ENCODE results near the gene IGSF3. TPM values are rescaled to one million over a fixed set of nuclear protein-coding genes. Genes with fewer than 3 reads are reported as not detected.

Gene IGSF3
- total and polyA plus RNA-seq, 2 donors from 2014 or later: 12.0 to 38.8 TPM

- no peaks in the 10 kb centered on the region for H3K36me3 ChIP-seq (ENCODE audit: control insufficient read depth in 2 of 3, insufficient read depth in 3 of 3, low read length in 3 of 3)
- no peak overlapping the region for H3K27ac ChIP-seq (ENCODE audit: low read depth in 2 of 2, low read length in 2 of 2)
- no peak for TF ChIP-seq CTCF (IDR thresholded peaks at IDR 0.05; ENCODE audit: borderline replicate concordance, extremely low read depth, insufficient read depth)
- no peak overlapping the region for H3K9ac ChIP-seq (ENCODE audit: low read length in 3 of 3)
- peak in 1 of 5 donors; percentile 12 for DNase-seq
- H3K4me3 ChIP-seq (ENCODE audit: low read length in 3 of 3): no peak overlapping the region
- H3K9me3 ChIP-seq (ENCODE audit: control insufficient read depth in 2 of 3, insufficient read depth in 1 of 3, low read length in 3 of 3): no peaks in the 10 kb centered on the region
- no peak for FAIRE-seq
- no peaks in the 10 kb centered on the region for H3K4me1 ChIP-seq (ENCODE audit: control insufficient read depth in 2 of 3, insufficient read depth in 2 of 3, low read depth in 1 of 3, low read length in 3 of 3)
- H3K27me3 ChIP-seq (ENCODE audit: control insufficient read depth, insufficient read depth, low read length): no peaks in the 10 kb centered on the region
- intact Hi-C loops (cut with DNase I): no loop called here
These were observed 10.0 kb upstream of the IGSF3 start for GRCh38 chr1:116677474-116678062.

GRCh38 chr1:116676291-116676690 lies 8.8 kb upstream of the IGSF3 start:
- DNase-seq: no peak
- Histone ChIP-seq H3K9me3 (ENCODE audit: control insufficient read depth in 2 of 3, insufficient read depth in 1 of 3, low read length in 3 of 3) (no peaks in the 10 kb centered on the region), H3K4me3 (ENCODE audit: low read length in 3 of 3) (no peak overlapping the region), H3K9ac (ENCODE audit: low read length in 3 of 3) (no peak overlapping the region), H3K36me3 (ENCODE audit: control insufficient read depth in 2 of 3, insufficient read depth in 3 of 3, low read length in 3 of 3) (no peaks in the 10 kb centered on the region), H3K27me3 (ENCODE audit: control insufficient read depth, insufficient read depth, low read length) (no peaks in the 10 kb centered on the region), H3K4me1 (ENCODE audit: control insufficient read depth in 2 of 3, insufficient read depth in 2 of 3, low read depth in 1 of 3, low read length in 3 of 3) (no peaks in the 10 kb centered on the region), H3K27ac (ENCODE audit: low read depth in 2 of 2, low read length in 2 of 2) (no peak overlapping the region)
- intact Hi-C loops (cut with DNase I): no loop called here
- no peak for FAIRE-seq
- TF ChIP-seq CTCF (IDR thresholded peaks at IDR 0.05; ENCODE audit: borderline replicate concordance, extremely low read depth, insufficient read depth): no peak

GRCh38 chr1:116674751-116675150 lies 7.2 kb upstream of the IGSF3 start:
- Histone ChIP-seq H3K4me3 (ENCODE audit: low read length in 3 of 3) (no peak overlapping the region), H3K36me3 (ENCODE audit: control insufficient read depth in 2 of 3, insufficient read depth in 3 of 3, low read length in 3 of 3) (no peaks in the 10 kb centered on the region), H3K27ac (ENCODE audit: low read depth in 2 of 2, low read length in 2 of 2) (no peak overlapping the region), H3K4me1 (ENCODE audit: control insufficient read depth in 2 of 3, insufficient read depth in 2 of 3, low read depth in 1 of 3, low read length in 3 of 3) (no peaks in the 10 kb centered on the region), H3K27me3 (ENCODE audit: control insufficient read depth, insufficient read depth, low read length) (no peaks in the 10 kb centered on the region), H3K9ac (ENCODE audit: low read length in 3 of 3) (no peak overlapping the region), H3K9me3 (ENCODE audit: control insufficient read depth in 2 of 3, insufficient read depth in 1 of 3, low read length in 3 of 3) (no peaks in the 10 kb centered on the region)
- no peak for FAIRE-seq
- no peak for DNase-seq
- intact Hi-C loops (cut with DNase I): no loop called here
- no peak for TF ChIP-seq CTCF (IDR thresholded peaks at IDR 0.05; ENCODE audit: borderline replicate concordance, extremely low read depth, insufficient read depth)

GRCh38 chr1:116674011-116674531 lies 6.5 kb upstream of the IGSF3 start:
- Histone ChIP-seq H3K4me3 (ENCODE audit: low read length in 3 of 3) (no peak overlapping the region), H3K9me3 (ENCODE audit: control insufficient read depth in 2 of 3, insufficient read depth in 1 of 3, low read length in 3 of 3) (no peaks in the 10 kb centered on the region), H3K27ac (ENCODE audit: low read depth in 2 of 2, low read length in 2 of 2) (no peak overlapping the region), H3K36me3 (ENCODE audit: control insufficient read depth in 2 of 3, insufficient read depth in 3 of 3, low read length in 3 of 3) (no peaks in the 10 kb centered on the region), H3K27me3 (ENCODE audit: control insufficient read depth, insufficient read depth, low read length) (no peaks in the 10 kb centered on the region), H3K4me1 (ENCODE audit: control insufficient read depth in 2 of 3, insufficient read depth in 2 of 3, low read depth in 1 of 3, low read length in 3 of 3) (no peaks in the 10 kb centered on the region), H3K9ac (ENCODE audit: low read length in 3 of 3) (no peak overlapping the region)
- DNase-seq (no peak), FAIRE-seq (no peak)
- no peak for TF ChIP-seq CTCF (IDR thresholded peaks at IDR 0.05; ENCODE audit: borderline replicate concordance, extremely low read depth, insufficient read depth)
- intact Hi-C loops (cut with DNase I): no loop called here

Data from kidney (tissue), 14 donors.